WERI-Rb-1 (cell line): ENCODE data around the gene KCNN3.

Source experiments
- DNase-seq: peaks from one replicate; pipeline ENCODE4 v3.0.0-alpha.2; 2020
- H3K27ac ChIP-seq: fragments of 250-450 bp; sonication (Bioruptor Pico); 2 replicates; pipeline ENCODE4 v1.5.1; 2020; ENCODE audit warnings: mild to moderate bottlenecking, moderate library complexity
- H3K27me3 ChIP-seq: fragments of 250-450 bp; sonication (Bioruptor Pico); 2 replicates; pipeline ENCODE4 v1.5.1; 2021; ENCODE audit warnings: mild to moderate bottlenecking, low read depth, moderate library complexity; ENCODE audit not compliant: insufficient read depth, severe bottlenecking
- H3K36me3 ChIP-seq: fragments of 250-450 bp; sonication (Bioruptor Pico); 2 replicates; pipeline ENCODE4 v1.5.1; 2020; ENCODE audit warnings: mild to moderate bottlenecking, moderate library complexity
- H3K4me3 ChIP-seq: 2 replicates; pipeline ENCODE4 v1.5.1; 2011; ENCODE audit warnings: low read depth, mild to moderate bottlenecking, control low read depth, low read length
- H3K9me3 ChIP-seq: fragments of 250-450 bp; sonication (Bioruptor Pico); 2 replicates; pipeline ENCODE4 v1.5.1; 2021; ENCODE audit warnings: mild to moderate bottlenecking, moderate library complexity; ENCODE audit not compliant: severe bottlenecking
- TF ChIP-seq, protein P1 (sequence below): IDR thresholded peaks from 2 replicates; pipeline ENCODE4 v1.5.1; 2011; ENCODE audit warnings: low read depth, mild to moderate bottlenecking, control low read depth, inconsistent platforms, low read length

Gene KCNN3

DNA sequence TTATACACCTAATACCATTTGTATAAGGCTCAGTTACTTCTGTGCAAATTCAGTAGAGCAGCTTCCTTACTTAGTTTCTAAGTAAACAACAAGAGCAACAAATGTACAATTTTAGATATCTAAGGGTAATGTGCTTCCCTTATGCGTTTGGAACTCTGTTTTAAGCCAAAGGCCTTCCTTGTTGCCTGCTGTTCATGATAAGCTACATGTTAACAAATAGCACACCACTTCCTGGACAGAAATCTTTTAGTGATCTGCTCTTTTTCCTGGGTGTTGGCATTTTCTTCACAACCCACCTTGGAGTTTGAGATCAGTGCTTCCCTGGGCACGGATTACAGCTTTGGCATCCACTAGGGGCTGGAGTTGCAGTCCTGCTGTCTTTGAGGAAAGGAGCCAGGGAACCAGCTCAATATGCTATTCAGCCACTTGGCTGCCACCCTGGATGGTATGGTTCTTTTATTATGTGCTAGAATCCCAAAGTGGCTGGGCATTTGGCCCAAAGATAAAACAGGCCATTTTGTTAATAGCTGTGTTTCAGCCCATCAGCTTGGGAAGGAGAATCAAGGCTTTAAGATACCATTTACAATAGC lies 206.5 kb downstream of the KCNN3 start:
- Histone ChIP-seq H3K27me3 (no peaks in the 10 kb centered on the region), H3K4me3 (no peak overlapping the region), H3K9me3 (no peaks in the 10 kb centered on the region), H3K27ac (no peak overlapping the region), H3K36me3 (no peaks in the 10 kb centered on the region)
- DNase-seq: no peak
- TF ChIP-seq, protein P1, sequence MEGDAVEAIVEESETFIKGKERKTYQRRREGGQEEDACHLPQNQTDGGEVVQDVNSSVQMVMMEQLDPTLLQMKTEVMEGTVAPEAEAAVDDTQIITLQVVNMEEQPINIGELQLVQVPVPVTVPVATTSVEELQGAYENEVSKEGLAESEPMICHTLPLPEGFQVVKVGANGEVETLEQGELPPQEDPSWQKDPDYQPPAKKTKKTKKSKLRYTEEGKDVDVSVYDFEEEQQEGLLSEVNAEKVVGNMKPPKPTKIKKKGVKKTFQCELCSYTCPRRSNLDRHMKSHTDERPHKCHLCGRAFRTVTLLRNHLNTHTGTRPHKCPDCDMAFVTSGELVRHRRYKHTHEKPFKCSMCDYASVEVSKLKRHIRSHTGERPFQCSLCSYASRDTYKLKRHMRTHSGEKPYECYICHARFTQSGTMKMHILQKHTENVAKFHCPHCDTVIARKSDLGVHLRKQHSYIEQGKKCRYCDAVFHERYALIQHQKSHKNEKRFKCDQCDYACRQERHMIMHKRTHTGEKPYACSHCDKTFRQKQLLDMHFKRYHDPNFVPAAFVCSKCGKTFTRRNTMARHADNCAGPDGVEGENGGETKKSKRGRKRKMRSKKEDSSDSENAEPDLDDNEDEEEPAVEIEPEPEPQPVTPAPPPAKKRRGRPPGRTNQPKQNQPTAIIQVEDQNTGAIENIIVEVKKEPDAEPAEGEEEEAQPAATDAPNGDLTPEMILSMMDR: peak; percentile 37

- no peaks in the 10 kb centered on the region for H3K9me3 ChIP-seq
- TF ChIP-seq, protein P1: no peak
- no peak overlapping the region for H3K4me3 ChIP-seq
- H3K36me3 ChIP-seq: no peaks in the 10 kb centered on the region
- no peak for DNase-seq
- H3K27me3 ChIP-seq: peaks cover 6% of the 10 kb centered on the region
- no peak overlapping the region for H3K27ac ChIP-seq
Observed at GRCh38 chr1:154661110-154661509, 209.0 kb downstream of the KCNN3 start.

DNA sequence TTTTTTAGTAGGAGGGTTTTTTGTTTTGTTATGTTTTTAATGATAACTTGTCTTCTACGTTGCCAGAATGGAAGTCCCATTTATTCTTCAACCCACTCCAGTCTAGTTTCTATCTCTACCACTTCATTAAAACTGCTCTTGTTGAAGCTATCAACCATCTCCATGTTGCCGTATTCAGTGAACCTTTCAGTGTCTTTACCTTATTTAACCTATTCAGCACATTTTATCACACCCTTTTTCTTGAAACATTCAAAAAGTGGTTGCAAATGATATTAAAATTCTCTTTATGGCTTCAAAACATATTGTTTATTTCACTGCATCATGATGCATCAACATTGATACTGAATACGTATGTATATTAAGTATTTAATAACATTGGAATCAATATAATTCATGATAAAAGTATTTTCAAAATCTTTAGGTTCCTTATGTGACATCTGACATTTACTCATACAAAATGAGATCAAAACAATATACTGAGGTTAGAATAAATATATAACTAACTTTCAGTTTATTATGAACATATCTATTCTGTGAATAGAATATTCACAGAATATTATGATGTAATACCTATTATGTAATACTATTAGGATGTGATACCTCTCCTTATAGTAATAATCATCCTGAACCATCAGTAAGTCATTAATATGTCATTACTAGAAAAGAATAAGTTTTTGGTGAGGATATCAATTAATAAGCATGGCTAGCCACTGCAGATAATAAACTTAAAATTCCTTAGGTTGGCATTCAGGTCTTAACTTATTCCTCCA lies 210.1 kb downstream of the KCNN3 start:
- TF ChIP-seq, protein P1: no peak
- H3K27ac ChIP-seq: no peak overlapping the region
- no peak overlapping the region for H3K4me3 ChIP-seq
- no peak for DNase-seq
- no peaks in the 10 kb centered on the region for H3K36me3 ChIP-seq
- H3K9me3 ChIP-seq: peaks cover 3% of the 10 kb centered on the region
- peaks cover 6% of the 10 kb centered on the region for H3K27me3 ChIP-seq

- Histone ChIP-seq H3K27ac (no peak overlapping the region), H3K4me3 (no peak overlapping the region), H3K36me3 (no peaks in the 10 kb centered on the region), H3K27me3 (peaks cover 6% of the 10 kb centered on the region), H3K9me3 (peaks cover 3% of the 10 kb centered on the region)
- DNase-seq: no peak
- TF ChIP-seq, protein P1: no peak
Observed at GRCh38 chr1:154657556-154657955, 212.5 kb downstream of the KCNN3 start.

- Histone ChIP-seq H3K27me3 (peaks cover 7% of the 10 kb centered on the region), H3K4me3 (no peak overlapping the region), H3K27ac (no peak overlapping the region), H3K36me3 (no peaks in the 10 kb centered on the region), H3K9me3 (peaks cover 3% of the 10 kb centered on the region)
- no peak for DNase-seq
- TF ChIP-seq, protein P1: no peak
Observed at GRCh38 chr1:154652893-154653292, 217.2 kb downstream of the KCNN3 start.
